MCF 10A (cell line): ENCODE data around the gene MRGPRG. TPM values are rescaled to one million over a fixed set of nuclear protein-coding genes. Genes with fewer than 3 reads are reported as not detected.
"Not testable (repeated sequence)": the region's sequence is repeated elsewhere in the genome, so short reads cannot be mapped to it uniquely, and the experiment has no call there.

Experiments
- BruUV-seq: library from RNA; stranded (reverse); fragments of 400-500 nt; replicated peaks from 2 replicates; lab custom pipeline; 2021; lab: Mats Ljungman, UMichigan
- CTCF ChIA-PET: fragments of 300-600 bp; sonication (Branson Sonifier 250); formaldehyde crosslinking; extraction: SDS; loops from one replicate; lab custom pipeline; 2021; ENCODE audit warnings: antibody characterized with exemption, inconsistent platforms; lab: Yijun Ruan, JAX
- POLR2A ChIA-PET: fragments of 300-600, 350-650 bp; sonication (Branson Sonifier 250); formaldehyde crosslinking; extraction: SDS; loops from one replicate; lab custom pipeline; 2020; ENCODE audit warnings: antibody characterized with exemption, inconsistent platforms; lab: Yijun Ruan, JAX
- DNase-seq: peaks from one replicate; pipeline ENCODE4 v3.0.0-alpha.2; 2018; ENCODE audit not compliant: unreplicated experiment
- H3K27ac Mint-ChIP-seq: one replicate; pipeline ENCODE4 v1.8.0; 2022; ENCODE audit warnings: mild to moderate bottlenecking, low read depth, mixed read lengths; ENCODE audit not compliant: unreplicated experiment
- H3K27me3 Mint-ChIP-seq: one replicate; pipeline ENCODE4 v1.8.0; 2022; ENCODE audit warnings: mixed read lengths; ENCODE audit not compliant: insufficient read depth, unreplicated experiment
- H3K36me3 Mint-ChIP-seq: one replicate; pipeline ENCODE4 v1.8.0; 2022; ENCODE audit warnings: mild to moderate bottlenecking, moderate library complexity, mixed read lengths; ENCODE audit not compliant: insufficient read depth, unreplicated experiment
- H3K4me1 Mint-ChIP-seq: one replicate; pipeline ENCODE4 v1.8.0; 2022; ENCODE audit warnings: mixed read lengths; ENCODE audit not compliant: insufficient read depth, unreplicated experiment
- H3K4me3 Mint-ChIP-seq: one replicate; pipeline ENCODE4 v1.8.0; 2022; ENCODE audit warnings: mild to moderate bottlenecking, moderate library complexity, mixed read lengths; ENCODE audit not compliant: unreplicated experiment
- H3K9me3 Mint-ChIP-seq: one replicate; pipeline ENCODE4 v1.8.0; 2022; ENCODE audit warnings: mixed read lengths; ENCODE audit not compliant: unreplicated experiment
- intact Hi-C: fragments of 100-400 bp; cut with micrococcal nuclease; formaldehyde crosslinking; loops from 2 replicates; pipeline ENCODE4 v1.14.1; 2022
- total RNA-seq: library from RNA; stranded (reverse); gene quantifications from 2 replicates; pipeline ENCODE4 v1.2.3, GENCODE V29; 2022
- TF ChIP-seq, protein P1 (sequence below): fragments of 200-600 bp; IDR thresholded peaks from one replicate; pipeline ENCODE4 v1.8.0; 2022; ENCODE audit warnings: antibody characterized with exemption, mild to moderate bottlenecking; ENCODE audit not compliant: unreplicated experiment

The MRGPRG gene
- total RNA-seq, 1 experiment from 2014 or later, result not detected

DNA sequence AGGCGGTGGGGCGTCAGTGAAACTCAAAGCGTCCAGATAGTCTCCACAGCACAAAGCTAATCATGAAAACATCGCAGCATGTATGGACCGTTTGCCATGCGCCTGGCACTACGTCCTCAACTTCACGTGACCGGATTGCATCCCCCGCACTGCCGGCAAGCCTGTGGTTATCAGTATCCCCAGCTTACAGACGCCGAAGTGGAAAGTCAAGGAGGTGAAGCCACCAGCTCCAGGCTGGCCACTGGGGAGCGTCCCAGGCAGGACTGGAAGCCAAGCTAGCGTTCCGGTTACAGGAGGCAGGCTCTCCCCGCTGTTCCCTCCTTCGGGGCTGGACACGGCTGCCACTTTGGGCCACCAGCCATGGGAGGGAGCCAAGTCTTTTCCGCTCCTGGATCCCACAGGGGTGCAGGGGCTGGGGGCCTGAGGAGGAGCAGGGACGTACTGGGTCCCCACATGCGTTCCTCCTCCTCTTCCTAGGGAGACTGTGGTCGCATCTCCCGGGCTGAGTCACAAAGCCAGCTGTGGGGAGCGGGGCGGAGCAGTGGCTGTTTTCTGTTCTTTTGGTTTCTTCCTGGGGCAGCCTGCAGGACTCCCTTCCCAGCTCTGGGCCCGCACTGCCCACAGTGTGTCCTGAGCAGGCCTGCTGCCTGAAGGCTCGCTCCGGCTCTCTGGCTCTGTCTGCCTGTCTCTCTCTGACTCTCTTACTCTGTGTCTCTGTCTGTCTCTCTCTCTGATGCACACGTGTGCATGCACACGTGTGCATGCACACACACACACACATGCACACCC is 49.2 kb downstream of the MRGPRG start:
- BruUV-seq, result no TSS peak

DNA sequence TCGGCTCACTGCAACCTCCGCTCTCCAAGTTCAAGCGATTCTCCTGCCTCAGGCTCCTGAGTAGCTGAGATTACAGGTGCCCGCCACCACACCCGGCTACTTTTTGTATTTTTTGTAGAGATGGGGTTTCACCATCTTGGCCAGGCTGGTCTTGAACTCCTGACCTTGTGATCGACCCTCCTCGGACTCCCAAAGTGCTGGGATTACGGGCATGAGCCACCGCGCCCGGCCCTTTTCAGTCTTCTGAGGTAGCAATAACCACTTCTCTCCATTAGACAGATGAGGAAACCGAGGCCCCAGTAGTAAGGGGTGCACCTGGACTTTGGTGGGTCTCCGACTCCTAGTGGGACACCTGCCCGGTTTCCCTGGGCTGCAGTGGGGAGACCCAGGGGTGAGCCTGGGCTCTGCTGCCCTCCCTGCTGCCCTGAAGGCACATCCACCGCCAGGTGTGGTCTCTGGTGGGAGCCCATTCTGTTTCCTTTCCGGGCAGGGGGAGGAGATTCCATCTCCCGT is 49.8 kb downstream of the MRGPRG start:
- CTCF ChIA-PET, result interaction anchor here (1.0 kb wide), 1 partner anchor 40 kb away, joined by 3 read pairs; no protein-coding TSS in a partner anchor
- intact Hi-C loops, result loop anchor here (5.0 kb wide), 1 partner anchor 46 kb away; no protein-coding TSS in a partner anchor
- peak overlapping the region; percentile 7 for H3K4me3 Mint-ChIP-seq
- H3K36me3 Mint-ChIP-seq, DNase-seq, H3K9me3 Mint-ChIP-seq, H3K27ac Mint-ChIP-seq, H3K27me3 Mint-ChIP-seq, BruUV-seq: not testable (repeated sequence)
- POLR2A ChIA-PET, result interaction anchor here (0.7 to 1.1 kb wide), 2 partner anchors 27 to 768 kb away, joined by 3 read pairs; partner anchors contain the start of gene TSSC4
- H3K4me1 Mint-ChIP-seq, result peaks cover 11% of the 10 kb centered on the region

More for the DNA sequence above, 49.2 kb downstream of the MRGPRG start:
- DNase-seq, result peak; percentile 72
- no peaks in the 10 kb centered on the region for H3K36me3 Mint-ChIP-seq
- TF ChIP-seq, protein P1, sequence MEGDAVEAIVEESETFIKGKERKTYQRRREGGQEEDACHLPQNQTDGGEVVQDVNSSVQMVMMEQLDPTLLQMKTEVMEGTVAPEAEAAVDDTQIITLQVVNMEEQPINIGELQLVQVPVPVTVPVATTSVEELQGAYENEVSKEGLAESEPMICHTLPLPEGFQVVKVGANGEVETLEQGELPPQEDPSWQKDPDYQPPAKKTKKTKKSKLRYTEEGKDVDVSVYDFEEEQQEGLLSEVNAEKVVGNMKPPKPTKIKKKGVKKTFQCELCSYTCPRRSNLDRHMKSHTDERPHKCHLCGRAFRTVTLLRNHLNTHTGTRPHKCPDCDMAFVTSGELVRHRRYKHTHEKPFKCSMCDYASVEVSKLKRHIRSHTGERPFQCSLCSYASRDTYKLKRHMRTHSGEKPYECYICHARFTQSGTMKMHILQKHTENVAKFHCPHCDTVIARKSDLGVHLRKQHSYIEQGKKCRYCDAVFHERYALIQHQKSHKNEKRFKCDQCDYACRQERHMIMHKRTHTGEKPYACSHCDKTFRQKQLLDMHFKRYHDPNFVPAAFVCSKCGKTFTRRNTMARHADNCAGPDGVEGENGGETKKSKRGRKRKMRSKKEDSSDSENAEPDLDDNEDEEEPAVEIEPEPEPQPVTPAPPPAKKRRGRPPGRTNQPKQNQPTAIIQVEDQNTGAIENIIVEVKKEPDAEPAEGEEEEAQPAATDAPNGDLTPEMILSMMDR, result no peak
- POLR2A ChIA-PET, result interaction anchor here (0.7 to 1.1 kb wide), 2 partner anchors 27 to 769 kb away, joined by 3 read pairs; partner anchors contain the start of gene TSSC4
- peak overlapping the region; percentile 7 for H3K4me3 Mint-ChIP-seq
- H3K4me1 Mint-ChIP-seq, result peaks cover 11% of the 10 kb centered on the region
- no peaks in the 10 kb centered on the region for H3K27me3 Mint-ChIP-seq
- H3K27ac Mint-ChIP-seq, result peak overlapping the region; percentile 3
- CTCF ChIA-PET, result interaction anchor here (0.9 to 1.0 kb wide), 2 partner anchors 40 to 78 kb away, joined by 3 read pairs; no protein-coding TSS in a partner anchor
- H3K9me3 Mint-ChIP-seq, result no peaks in the 10 kb centered on the region
- intact Hi-C loops, result loop anchor here (5.0 kb wide), 1 partner anchor 47 kb away; no protein-coding TSS in a partner anchor

Other genes starting within 250 kb of the MRGPRG start
- gene NAP1L4, start 226.5 kb downstream of the MRGPRG start, total RNA-seq, result 103 TPM in 2 replicates
- 144 and 150 TPM in 2 replicates for gene CARS1, start 161.4 kb downstream of the MRGPRG start, total RNA-seq
- 85.7 and 115 TPM in 2 replicates for gene OSBPL5, start 53.5 kb downstream of the MRGPRG start, total RNA-seq
- gene MRGPRE, start 13.6 kb upstream of the MRGPRG start, total RNA-seq, result not detected in 2 replicates
- gene ZNF195, start 160.3 kb upstream of the MRGPRG start, total RNA-seq, result 29.1 and 42.5 TPM in 2 replicates